CD4-positive, alpha-beta T cell treated with Interferon alpha-2 for 1 hour (primary cell): ENCODE data around the gene TNPO3.
"Not testable (repeated sequence)": the region's sequence is repeated elsewhere in the genome, so short reads cannot be mapped to it uniquely, and the experiment has no call there.

ENCODE experiments used
- DNase-seq, 2 donors: peaks; one replicate each; pipeline ENCODE4 v3.0.0-alpha.2; 2020 to 2022

TNPO3 gene

GRCh38 chr7:129013048-129013724, 41.7 kb downstream of the TNPO3 start:
- no peak for DNase-seq

GRCh38 chr7:129012641-129013040, 42.3 kb downstream of the TNPO3 start:
- no peak for DNase-seq

DNA sequence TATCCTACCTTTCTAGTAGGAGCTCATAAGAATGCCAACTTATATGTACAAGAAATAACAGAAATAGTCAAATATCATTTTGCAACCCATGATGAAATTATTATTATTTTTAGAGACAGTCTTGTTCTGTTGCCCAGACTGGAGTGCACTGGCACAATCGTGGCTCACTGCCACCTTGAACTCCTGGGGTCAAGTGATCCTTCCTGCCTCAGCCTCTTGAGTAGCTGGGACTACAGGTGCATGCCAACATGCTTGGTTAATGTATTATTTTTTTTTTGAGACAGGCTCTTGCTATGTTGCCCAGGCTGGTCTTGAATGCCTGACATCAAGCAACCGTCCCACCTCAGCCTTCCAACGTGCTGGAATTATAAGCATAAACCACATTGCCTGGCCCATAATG, 44.8 kb downstream of the TNPO3 start:
- DNase-seq, result no peak

DNA sequence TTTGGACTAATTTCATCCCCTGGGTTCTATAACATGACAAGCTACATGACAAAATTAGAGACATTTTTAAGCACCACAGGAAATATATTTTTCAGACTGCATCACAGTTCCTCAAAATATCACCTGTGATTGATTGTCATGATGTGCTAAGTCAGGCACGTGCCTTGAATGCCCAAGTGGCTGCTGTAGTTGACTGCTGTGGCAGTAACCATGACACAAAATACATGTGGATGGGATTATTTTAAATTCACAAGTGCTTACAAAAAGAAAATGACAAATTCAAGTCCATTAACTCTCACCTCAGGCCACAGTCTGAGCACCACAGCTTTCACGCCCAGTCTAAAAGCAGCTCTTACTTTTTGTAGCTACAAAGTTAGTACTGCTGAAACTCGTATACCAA, 45.5 kb downstream of the TNPO3 start:
- peak in 1 of 2 donors; percentile 15 for DNase-seq

DNA sequence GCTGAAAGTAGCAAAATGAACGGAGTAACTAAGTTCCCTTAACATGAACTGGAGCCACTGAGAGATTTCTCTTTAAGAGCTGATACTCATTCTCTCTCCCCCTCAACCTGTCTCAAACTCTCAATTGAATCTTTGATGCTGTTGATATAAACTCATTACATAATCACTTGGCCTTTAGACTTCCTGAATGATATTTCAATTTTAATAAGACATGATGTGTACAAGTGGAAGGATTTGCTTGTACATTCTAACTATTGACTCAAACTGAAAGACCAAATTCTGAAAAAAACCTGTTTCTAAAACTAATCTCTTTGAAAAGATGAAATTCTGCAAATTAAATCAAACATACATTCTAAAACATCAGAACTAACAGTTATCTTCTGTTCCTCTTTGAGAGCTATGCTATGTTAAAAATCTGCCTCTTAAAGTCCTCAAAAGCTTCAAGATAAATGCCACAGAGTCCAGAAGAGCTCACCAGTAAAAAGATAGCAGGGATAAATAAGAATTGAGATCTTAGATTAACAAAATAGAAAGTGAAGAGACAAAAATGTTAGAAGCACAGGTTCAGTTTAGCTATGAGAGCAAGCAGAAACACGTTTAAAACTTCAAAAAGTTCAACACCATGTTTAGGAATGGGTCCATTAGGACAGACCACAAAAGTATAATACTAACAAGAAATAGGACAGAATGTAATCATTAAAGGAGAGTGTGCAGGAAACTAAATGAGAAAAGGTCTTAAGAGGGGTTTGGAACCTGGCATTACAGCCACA, 46.1 kb downstream of the TNPO3 start:
- DNase-seq, result no peak

GRCh38 chr7:129007572-129007971, 47.3 kb downstream of the TNPO3 start:
- no peak for DNase-seq

GRCh38 chr7:129006636-129007414, 48.1 kb downstream of the TNPO3 start:
- no peak for DNase-seq

DNA sequence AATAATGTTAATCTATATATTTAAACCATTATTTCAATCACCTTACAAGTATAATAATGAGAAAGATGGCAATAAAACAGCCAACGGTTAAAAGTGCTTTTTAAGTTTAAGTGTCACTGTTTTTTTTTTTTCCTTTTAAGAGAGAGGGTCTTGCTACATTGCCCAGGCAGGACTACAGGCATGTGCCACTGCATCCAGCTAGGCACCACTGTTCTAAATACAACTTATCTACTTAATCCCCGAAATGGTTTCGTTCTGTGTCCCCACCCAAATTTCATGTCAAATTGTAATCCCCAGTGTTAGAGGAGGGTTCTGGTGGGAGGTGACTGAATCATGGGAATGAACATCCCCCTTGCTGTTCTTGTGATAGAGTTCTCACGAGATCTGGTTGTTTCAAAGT, 49.7 kb downstream of the TNPO3 start:
- DNase-seq, result no peak

- DNase-seq, result no peak
Observed at GRCh38 chr7:128997181-128997580, 57.7 kb downstream of the TNPO3 start.

DNA sequence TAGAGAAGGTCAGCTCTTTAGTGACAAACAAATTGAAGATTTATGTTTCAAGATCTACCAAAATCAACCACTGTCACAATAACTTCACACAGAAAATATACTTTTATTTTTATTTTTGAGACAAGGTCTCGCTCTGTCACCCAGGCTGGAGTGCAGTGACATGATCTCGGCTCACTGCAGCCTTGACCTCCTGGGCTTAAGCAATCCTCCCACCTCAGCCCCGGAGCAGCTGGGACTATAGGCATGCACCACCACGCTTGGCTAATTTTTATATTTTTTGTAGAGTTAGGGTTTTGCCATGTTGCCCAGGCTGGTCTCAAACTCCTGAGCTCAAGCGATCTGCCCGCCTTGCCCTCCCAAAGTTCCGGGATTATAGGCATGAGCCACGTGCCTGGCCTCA, 60.4 kb downstream of the TNPO3 start:
- not testable (repeated sequence) for DNase-seq

- no peak for DNase-seq
Observed at GRCh38 chr7:128993419-128993818, 61.5 kb downstream of the TNPO3 start.

- DNase-seq, result no peak
Observed at GRCh38 chr7:128989961-128990360, 65.0 kb downstream of the TNPO3 start.

DNA sequence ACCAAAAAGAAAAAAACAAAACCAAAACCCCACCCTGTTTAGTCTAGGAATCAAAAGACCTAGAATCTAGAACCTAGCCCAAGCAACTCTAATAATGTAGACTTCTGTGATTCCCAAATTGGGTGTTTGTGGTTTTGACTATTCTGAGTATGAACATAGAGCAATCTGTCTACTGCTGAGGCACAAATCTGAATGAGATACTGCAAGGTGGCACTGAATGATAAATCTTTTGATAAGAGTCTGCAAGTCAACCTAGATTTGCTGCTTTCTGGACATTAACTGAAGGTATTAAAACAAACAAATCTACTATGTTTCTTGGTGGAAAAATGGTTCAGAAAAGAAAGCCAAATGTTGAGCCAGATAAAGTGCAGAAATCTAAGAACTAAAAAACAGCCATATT, 66.5 kb downstream of the TNPO3 start:
- no peak for DNase-seq

- no peak for DNase-seq
Observed at GRCh38 chr7:128986609-128987008, 68.3 kb downstream of the TNPO3 start.

DNA sequence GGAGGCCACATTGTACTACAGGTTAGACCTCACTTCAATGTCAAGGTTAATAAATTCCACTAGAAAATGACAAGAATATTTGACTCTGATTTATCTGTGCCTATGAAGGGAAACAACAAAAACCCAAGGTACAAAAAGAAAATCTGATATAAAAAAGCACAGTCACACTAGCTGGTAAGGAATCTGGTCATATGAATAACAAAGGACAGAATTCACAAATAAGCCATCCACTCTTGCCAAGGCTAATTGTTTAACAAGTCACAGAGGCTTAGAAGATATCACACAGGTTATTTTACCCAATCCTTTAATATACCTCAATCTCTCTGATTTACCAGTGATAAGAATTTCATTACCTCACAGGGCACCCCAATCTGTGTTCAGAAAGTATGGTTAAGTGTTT, 69.3 kb downstream of the TNPO3 start:
- DNase-seq, result no peak

DNA sequence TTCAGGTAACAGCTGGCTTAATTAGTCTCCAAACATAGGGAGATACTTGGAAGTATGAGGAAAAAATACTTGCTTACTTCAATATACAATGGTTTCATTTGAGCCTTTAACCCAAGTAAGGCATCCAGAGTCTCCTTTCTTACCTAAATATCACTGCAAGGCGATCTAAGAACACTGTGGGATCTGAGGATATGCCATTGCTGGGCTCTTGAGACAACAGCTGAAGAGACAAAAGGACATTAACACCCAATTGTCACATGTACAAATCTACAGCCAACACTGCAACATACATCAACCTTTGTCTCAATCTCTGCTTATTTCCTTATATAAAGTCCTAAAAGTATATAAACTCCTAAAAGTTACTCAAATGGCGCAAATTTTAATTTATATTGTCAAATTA, 72.8 kb downstream of the TNPO3 start:
- no peak for DNase-seq

- DNase-seq, result no peak
Observed at GRCh38 chr7:128974241-128974934, 80.5 kb downstream of the TNPO3 start.

DNA sequence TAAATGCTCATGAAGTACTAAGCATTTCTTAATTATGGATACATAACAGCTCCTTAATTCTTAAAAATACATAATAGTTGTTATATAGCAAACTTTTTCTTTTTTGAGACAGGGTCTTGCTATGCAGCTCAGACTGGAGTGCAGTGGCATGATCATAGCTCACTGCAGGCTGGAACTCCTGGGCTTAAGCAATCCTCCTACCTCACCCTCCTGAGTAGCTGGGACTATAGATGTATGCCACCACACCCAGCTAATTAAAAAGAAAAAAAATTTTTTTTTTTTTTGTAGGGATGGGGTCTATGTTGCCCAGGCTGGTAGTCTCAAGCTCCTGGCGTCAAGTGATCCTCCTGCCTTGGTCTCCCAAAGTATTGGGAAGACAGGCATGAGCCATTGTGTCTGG, 86.3 kb downstream of the TNPO3 start:
- no peak for DNase-seq

- peak in 1 of 2 donors; percentile 26 for DNase-seq
Observed at GRCh38 chr7:128963327-128963757, 91.6 kb downstream of the TNPO3 start.

- DNase-seq, result no peak
Observed at GRCh38 chr7:128962899-128963298, 92.0 kb downstream of the TNPO3 start.

DNA sequence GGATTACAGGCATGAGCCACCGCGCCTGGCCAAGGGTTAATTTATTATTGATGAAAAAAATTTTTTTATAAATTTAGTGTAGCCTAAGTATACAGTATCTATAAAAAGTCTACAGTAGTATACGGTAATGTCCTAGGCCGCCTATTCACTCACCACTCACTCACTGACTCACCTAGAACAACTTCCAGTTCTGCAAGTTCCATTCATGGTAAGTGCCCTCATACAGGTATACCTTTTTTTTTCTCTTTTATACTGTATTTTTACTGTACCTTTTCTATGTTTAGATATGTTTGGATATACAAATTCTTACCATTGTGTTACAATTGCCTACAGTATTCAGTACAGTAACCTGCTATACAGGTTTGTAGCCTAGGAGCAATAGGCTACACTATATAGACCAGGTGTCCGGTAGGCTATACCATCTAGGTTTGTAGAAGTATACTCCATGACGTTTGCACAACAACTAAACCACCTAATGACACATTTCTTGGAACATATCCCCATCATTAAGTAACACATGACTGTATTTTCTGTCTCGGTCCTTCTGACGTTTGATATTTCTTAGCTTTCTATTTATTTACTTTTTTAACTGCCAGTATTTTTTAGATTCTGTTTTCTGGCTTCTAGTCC, 93.8 kb downstream of the TNPO3 start:
- DNase-seq, result no peak

GRCh38 chr7:128959296-128959695, 95.6 kb downstream of the TNPO3 start:
- no peak for DNase-seq

- no peak for DNase-seq
Observed at GRCh38 chr7:128955981-128956380, 98.9 kb downstream of the TNPO3 start.
